ENCODE results near the gene PLEKHD1.

The PLEKHD1 gene

GRCh38 chr14:69458350-69458749, 26.2 kb upstream of the PLEKHD1 start:
- H3K4me3 ChIP-seq (ENCODE audit: control insufficient read depth, low read depth, low read length): no peak overlapping the region
- TF ChIP-seq, protein P1, sequence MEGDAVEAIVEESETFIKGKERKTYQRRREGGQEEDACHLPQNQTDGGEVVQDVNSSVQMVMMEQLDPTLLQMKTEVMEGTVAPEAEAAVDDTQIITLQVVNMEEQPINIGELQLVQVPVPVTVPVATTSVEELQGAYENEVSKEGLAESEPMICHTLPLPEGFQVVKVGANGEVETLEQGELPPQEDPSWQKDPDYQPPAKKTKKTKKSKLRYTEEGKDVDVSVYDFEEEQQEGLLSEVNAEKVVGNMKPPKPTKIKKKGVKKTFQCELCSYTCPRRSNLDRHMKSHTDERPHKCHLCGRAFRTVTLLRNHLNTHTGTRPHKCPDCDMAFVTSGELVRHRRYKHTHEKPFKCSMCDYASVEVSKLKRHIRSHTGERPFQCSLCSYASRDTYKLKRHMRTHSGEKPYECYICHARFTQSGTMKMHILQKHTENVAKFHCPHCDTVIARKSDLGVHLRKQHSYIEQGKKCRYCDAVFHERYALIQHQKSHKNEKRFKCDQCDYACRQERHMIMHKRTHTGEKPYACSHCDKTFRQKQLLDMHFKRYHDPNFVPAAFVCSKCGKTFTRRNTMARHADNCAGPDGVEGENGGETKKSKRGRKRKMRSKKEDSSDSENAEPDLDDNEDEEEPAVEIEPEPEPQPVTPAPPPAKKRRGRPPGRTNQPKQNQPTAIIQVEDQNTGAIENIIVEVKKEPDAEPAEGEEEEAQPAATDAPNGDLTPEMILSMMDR (IDR thresholded peaks at IDR 0.05; ENCODE audit: control insufficient read depth, insufficient read depth, low read depth, low read length, missing control alignments): no peak
- DNase-seq (ENCODE audit: low read depth): no peak

DNA sequence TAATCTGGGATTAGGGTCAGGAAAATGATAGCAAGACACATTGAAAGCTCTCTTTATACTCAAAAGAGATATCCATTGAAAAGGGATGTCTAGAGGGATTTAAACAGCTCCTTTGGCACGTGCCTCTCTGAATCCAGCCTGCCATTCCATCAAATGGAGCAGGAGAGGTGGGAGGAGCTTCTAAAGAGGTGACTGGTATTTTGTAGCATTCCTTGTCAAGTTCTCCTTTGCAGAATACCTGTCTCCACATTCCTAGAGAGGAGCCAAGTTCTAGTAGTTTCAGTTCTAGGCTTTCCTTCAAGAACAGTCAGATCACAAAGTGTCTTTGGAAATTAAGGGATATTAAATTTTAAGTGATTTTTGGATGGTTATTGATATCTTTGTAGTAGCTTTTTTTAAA, 25.4 kb upstream of the PLEKHD1 start:
- no peak for DNase-seq (ENCODE audit: low read depth)
- TF ChIP-seq, protein P1 (IDR thresholded peaks at IDR 0.05; ENCODE audit: control insufficient read depth, insufficient read depth, low read depth, low read length, missing control alignments): no peak
- no peak overlapping the region for H3K4me3 ChIP-seq (ENCODE audit: control insufficient read depth, low read depth, low read length)

- DNase-seq (ENCODE audit: low read depth): peak; percentile 71
- H3K4me3 ChIP-seq (ENCODE audit: control insufficient read depth, low read depth, low read length): no peak overlapping the region
- TF ChIP-seq, protein P1 (IDR thresholded peaks at IDR 0.05; ENCODE audit: control insufficient read depth, insufficient read depth, low read depth, low read length, missing control alignments): peak; percentile 75
Observed at GRCh38 chr14:69460093-69460701, 24.3 kb upstream of the PLEKHD1 start.

DNA sequence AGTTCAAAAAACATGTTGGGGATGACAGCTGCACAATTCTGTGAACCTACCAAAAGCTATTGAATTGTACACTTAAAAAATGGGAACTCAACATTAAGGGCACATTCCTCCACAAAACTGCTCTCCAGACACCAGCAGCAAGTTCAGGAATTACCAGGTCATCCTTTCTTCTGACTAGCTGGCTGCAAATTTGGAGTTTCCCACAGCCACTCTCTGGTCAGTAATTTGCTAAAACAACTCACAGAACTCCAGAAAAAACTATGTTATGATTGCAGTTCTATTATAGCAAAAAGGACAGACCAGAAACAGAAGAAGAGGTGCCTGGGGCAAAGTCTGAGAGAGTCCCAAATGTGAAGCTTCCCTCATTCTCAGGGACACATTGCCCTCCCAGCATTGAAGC, 20.1 kb upstream of the PLEKHD1 start:
- TF ChIP-seq, protein P1 (IDR thresholded peaks at IDR 0.05; ENCODE audit: control insufficient read depth, insufficient read depth, low read depth, low read length, missing control alignments): no peak
- DNase-seq (ENCODE audit: low read depth): no peak
- no peak overlapping the region for H3K4me3 ChIP-seq (ENCODE audit: control insufficient read depth, low read depth, low read length)

- TF ChIP-seq, protein P1 (IDR thresholded peaks at IDR 0.05; ENCODE audit: control insufficient read depth, insufficient read depth, low read depth, low read length, missing control alignments): no peak
- peak; percentile 23 for DNase-seq (ENCODE audit: low read depth)
- H3K4me3 ChIP-seq (ENCODE audit: control insufficient read depth, low read depth, low read length): no peak overlapping the region
Observed at GRCh38 chr14:69464829-69465228, 19.7 kb upstream of the PLEKHD1 start.

- H3K4me3 ChIP-seq (ENCODE audit: control insufficient read depth, low read depth, low read length): no peak overlapping the region
- DNase-seq (ENCODE audit: low read depth): no peak
- TF ChIP-seq, protein P1 (IDR thresholded peaks at IDR 0.05; ENCODE audit: control insufficient read depth, insufficient read depth, low read depth, low read length, missing control alignments): no peak
Observed at GRCh38 chr14:69468949-69469348, 15.6 kb upstream of the PLEKHD1 start.

Data from AG09309 (cell line).